NCI-H2107 (cell line): ENCODE results near the gene SKAP2.

Source experiments
- DNase-seq: peaks from one replicate; lab custom pipeline; 2025; lab: John Stamatoyannopoulos, UW

SKAP2 gene

DNA sequence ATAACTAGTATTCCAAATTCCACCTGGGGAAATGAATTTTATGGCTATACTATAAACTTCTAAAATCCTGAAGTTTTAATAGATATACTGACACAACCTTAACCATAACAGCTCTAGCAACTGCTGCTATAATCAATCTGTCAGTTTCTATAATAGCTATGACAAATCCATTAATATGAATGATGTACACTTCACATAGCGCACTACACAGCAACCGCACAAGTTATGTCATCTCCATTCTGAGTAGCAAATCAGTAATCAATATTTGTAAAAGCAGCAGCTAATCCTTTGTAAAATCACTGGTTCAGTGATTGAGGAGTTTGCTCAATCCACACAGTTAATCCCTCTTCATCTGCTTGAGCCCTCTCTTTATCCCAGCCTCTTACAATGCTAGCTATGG, 105.3 kb downstream of the SKAP2 start:
- no peak for DNase-seq

DNA sequence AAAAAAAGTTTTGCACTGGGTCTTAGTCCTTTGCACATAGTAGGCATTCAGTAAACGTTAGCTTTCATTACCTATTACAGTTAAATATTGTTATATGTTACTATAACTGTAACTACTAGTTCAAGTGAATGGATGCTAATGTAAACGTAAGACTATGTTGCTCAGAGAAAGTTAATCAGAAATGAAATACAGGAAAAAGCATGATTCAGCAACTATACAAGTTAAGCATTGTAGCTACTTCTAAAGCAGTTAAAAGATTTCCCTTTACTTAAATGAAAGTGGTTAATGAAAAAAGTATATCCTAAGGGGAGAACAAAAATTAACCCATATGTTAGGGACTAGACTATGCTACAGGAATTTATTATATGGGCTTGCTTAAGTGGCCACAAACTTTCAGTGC, 121.2 kb downstream of the SKAP2 start:
- no peak for DNase-seq

DNA sequence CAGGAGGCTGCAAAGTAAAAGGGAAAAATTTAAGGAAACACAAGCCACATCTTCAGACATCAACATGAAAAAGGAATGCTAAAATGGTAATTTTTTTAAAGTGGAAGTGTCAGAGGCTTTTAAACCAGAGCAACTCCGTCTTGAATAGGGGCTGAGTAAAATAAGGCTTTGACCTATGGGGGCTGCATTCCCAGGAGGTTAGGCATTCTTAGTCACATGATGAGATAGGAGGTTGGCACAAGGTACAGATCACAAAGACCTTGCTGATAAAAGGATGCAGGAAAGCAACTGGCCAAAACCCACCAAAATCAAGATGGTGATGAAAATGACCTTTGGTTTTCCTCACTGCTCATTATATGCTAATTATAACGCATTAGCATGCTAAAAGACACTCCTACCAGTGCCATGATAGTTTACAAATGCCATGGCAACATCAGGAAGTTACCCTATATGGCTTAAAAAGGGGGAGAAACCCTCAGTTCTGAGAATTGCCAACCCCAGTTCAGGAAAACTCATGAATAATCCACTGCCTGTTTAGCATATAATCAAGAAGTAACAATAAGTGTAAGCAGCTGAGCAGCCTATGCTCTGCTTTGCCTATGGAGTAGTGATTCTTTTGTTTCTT, 128.3 kb downstream of the SKAP2 start:
- no peak for DNase-seq

DNA sequence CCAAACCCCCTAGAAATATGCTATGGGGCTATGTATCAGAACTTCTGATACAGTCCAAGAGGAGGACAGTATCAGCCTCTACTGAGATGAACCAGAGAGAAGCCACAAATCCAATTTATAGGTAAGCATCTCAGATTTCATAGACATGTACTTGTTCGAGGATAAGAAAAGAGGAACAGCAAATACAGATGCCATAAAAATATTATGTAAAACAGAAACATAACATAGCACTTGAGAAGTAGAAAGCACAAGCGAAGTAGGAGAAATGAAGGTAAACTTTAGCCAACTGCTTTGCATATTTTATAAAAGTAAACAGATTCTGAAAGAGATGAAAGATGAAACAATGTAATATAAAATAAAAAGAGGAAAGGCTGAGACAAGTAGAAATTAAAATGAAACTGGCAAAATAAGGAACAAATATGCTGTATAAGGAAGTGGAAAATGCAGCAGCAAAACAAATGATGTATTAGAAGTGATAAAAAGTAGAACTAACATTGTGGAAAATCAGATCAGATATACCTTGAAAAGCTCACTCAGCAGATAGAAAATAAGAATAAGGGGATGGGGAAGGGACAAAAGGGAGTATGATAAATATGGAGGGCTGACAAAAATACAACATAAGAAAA, 135.1 kb downstream of the SKAP2 start:
- no peak for DNase-seq

DNA sequence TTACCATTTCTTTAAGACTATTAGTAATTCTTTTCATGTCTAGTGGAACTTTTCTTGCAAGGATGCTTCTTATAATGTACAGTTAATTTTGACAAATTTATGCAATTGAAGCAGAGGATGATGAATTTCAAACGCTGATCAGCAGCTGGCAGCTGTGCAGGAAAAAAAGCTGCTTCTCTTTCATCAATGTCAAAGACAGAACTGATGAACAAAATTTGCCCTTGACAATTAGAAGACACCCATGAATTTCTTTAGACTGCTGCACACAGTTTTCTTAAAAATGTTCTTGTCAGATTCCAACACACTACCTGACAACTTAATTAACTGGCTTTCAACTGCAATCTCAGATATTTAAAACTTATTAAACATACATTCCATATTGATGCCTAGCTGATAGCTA, 138.3 kb downstream of the SKAP2 start:
- no peak for DNase-seq

DNA sequence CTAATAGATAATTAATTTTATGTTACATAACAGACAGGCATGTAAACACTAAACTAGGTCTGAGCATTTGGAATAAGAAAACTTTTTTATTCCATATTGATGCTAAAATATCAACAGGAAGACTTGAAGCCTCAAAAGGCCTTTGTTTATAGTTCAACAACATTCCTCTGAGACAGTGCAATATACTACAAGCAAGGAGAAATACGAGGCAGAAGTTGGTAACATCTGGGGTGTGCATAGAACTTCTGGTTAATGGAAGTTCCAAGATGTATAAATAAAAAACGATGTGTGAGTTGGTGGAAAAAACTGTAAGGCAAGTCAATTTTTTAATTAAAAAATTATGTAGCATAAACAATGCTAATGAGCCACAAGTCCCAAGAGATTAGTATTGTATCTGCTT, 139.6 kb downstream of the SKAP2 start:
- no peak for DNase-seq

DNA sequence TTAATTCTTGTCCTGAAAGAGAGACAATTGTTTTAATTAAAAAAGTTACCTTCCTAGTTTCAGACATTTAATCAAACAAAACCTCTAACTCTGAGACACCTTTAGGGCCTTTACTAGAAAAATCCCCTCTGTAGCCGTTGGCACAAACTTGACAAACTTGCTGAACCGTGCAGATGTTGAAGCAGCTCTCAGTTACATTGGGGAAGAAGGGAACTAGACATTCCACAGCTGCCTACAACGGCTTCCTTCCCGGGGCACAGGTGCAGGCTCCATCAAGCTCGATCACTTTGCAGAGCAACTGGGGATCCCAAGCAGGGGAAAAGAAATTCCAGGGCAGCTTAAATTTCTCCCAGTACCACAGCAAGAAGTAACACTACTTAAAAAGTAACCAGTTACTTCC, 141.3 kb downstream of the SKAP2 start:
- DNase-seq = no peak

DNA sequence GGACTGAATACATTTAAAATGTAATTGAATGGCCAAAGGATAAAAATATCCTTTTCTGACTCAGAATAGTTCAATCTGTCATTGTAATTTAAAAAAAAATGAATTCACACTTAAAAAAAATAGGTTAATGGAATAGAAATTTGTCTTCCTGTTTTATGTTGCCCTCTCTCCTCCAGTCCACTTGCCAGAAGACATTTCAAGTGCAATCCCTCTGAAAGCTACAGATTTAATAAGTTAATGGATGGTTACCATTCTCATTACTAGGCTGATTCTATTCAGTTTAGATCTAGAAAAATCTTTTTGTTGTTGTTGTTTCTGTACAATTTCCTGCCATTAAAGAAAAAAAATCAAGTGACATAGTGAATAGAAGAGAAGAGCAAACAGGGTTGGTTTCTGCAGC, 142.9 kb downstream of the SKAP2 start:
- DNase-seq = no peak

DNA sequence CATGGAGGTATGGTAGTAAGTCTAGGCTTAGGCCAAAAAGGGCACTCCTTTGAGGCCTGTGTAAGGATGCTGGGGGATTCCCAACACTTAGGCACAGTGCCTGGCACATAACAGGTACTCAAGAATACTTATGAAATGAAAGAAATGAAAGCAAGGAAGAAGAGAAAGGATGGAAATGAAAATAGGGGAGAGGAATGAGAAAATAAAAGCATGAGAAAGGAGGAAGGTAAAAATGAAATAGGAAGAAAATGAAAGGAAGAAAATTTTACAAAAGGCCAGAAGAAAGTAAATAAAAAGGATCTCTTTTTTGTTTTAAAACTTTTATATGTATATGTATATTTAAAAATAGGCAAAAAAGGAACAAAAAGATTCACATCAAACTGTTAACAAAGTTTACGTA, 146.3 kb downstream of the SKAP2 start:
- no peak for DNase-seq

DNA sequence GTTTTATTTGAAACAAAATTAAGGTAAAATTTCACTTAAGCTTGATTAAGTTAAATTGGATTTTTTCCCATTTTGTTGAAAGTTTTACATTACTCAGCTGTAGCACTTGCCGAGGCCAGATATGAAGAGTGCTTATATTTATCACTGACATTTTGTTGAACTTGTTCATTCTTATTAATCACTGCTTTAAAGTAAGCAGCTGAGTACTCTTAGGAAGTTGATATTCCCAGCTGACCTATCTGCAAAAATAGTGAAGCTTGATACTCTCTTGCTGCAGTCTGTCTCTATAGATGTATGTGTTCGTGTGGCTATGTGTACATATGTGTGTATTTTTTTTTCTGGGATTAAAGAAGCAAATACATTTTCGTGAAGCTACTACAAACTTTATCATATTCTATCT, 150.0 kb downstream of the SKAP2 start:
- DNase-seq = no peak

DNA sequence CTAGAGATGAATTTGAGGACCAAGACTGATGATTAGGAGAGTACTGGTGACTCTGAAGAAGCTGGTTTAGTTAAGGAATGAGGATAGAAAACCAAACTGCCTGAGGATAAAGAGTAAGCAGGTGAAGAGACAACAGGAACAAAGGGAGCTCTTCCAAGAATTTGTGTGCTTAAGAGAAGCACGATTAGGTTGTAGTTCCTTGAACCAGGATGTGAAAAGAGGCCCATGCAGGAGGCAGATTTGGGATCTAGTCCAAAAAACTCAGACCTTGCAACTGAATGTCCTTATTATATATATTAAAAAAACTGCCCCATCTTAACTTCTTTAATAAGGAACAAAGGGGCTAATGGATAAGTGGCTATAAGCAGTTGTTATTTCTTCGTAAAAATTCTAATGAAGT, 150.4 kb downstream of the SKAP2 start:
- no peak for DNase-seq

DNA sequence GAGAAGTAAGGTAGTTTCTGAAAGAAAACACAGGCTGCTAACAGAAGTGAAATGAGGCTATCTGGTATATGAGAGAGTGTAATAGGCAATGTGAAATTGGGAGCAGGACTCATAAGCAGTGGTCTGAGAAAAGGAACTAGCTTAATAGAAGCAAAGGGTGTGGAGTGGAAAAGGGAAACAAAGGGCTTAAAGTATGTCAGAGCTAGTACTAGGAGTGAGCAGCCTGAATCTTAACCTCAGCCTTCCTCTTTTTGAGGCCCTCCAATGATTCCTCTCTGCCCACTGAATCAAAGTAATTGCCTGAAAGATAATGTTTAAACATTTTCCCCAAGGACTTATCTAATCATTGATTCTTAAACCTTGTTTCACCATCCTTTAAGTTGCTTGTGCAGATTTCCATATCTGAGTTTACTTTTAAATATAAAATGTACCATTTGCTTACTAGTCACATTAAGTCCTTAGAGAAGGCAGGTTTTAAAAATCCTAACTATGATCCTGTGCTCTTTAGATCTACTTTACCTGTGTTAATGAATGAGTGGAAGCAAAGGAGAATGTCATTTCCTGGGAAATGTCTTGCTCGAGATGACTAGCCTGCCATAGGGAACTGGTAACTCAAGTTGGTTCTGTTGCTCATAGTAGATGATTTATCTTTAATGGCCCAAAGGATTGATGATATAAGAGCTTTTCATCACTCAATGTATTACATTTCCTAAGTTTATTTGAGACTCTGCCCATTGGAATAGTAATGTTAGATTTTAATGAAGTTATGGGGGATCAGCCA, 155.0 kb downstream of the SKAP2 start:
- no peak for DNase-seq

DNA sequence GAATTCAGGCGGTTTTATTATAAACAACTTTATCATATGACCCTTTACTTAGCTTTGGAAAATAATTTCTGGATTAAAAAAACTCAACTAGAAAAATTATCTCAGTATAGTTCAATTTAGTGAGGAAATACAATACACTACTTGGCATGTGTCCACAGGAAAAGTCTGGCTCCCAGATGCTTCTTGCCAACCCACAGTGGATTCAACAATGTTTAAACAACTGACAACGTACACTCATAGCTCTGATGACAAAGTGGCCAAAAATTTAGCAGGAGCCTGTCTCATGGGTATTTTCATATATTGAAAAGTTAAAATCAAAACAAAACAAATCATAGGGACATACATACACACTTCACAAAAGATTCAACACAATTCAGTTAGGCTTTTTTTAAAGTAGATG, 158.8 kb downstream of the SKAP2 start:
- DNase-seq = peak; percentile 56

DNA sequence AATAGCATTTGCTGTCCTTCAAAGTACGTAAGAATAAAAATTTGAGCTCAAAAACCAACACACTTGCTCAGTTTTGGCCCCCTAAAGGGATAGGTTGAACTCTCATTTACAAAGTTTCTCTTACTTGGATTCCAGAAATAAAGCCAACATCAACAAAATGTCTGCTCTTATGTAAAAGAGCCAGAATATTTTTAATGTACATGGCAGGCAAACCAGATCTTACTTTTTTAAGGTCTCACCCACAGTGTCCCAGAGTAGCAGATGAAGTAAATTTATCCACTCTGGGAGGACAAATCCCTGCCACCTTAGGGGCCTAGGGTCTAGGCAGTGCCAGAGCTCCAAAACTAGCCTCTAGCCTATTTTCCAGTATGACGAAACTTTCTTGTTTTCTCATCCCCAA, 159.6 kb downstream of the SKAP2 start:
- no peak for DNase-seq

DNA sequence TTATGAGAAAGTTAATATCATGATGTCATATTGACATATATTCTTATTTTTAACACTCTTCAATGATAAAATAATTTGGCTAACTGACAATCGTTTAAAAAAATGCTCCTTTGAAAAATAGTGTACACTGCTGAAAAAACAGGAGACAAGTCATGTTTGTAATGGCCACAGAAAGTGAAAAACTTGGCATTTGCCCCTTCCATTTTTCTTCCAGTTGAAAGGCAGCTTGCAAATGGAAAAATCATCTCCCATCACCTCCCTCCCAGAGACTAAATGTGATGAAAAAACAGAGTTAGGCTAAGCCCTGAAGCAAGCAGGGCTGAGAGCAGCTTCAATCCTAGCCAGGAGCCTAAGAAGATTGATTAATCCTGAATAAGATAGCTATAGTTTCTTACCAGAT, 160.4 kb downstream of the SKAP2 start:
- no peak for DNase-seq

DNA sequence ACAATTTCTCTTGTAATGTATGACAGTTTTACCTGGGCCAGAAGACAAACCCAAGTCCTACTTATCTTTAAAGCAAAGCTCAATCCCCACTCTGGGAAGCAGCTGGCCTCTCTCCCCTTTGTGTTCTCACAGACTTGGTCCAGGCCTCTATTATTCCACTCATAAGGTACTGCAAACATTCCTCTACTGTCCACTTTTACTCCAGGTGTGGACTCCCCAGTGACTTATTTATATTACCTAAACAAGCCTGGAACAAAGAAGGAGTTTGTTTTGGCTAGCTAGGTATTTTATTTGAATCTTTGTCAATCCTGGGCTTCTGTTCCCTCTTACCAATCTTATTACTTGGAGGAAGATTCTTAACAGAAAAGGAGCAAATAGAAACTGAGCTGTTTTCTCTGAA, 163.5 kb downstream of the SKAP2 start:
- no peak for DNase-seq

DNA sequence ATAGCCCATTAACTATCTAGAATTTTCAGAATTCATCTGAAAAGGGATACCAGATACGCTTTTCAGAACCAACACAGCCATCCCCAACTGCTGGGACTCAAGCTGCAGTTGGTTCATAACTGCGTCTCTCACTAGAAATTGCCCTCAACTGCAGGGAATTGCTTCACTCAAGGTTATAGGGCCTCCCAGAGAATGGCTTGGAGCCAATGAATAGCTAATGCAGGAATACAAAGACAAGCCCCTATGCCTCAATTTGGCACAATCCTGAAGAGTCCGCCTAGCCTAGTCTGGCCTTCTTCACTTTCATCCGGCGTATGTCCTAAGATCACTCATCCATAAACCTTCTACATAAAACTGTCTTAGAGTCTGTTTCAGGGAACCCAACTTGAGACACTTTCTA, 164.0 kb downstream of the SKAP2 start:
- no peak for DNase-seq

DNA sequence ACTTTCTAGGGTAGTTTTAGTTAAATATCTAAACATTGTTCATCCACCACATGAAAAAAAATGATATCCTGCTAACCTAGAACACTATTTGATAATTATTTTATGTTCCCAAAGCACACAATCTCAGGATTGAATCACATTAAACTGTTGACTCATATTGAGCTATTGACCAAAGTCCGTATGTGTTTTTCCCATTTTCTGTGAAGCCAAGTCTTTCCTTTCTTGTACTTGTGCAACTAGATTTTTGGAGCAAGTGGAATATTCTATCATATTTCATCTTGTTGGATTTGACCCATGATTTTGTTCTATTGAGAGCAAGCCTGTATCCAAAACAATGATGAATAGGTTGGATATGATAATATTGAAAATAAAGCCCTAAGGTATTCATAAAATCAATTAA, 164.6 kb downstream of the SKAP2 start:
- DNase-seq = no peak

DNA sequence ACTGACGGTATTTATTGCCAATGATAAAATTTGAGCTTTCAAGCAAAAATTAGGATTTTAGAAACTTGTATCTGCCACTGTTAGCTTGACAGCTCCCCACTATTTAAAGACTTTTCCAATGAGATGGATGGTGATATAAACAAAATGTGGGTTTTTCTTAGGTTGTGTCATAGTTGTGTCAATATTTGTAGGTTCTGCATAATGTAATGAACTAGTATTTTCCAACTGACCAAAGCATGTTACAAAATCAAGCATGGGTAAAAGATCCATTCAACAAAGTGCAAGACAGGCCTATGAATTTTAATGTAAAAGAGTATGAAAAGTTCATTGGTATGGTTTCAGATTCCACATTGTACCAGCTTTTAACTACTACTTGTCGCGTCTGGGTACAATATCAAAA, 165.6 kb downstream of the SKAP2 start:
- DNase-seq = no peak

DNA sequence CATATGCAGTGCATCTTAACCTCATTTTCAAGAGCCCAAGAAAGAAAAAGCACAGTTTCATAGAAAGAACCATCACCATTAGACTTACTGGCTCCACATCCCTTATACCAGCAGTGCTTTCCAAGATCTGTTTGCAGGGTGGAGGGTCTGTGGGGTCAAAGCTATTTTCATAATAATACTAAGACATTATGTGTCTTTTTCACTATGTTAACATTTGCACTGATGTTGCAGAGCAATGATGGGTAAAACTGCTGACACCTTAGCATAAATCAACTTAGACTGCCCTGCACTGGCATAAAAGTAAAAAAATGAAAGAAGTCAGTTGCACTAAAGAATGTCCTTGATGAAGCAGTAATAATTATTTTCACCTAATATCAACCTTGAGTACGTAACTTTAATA, 166.2 kb downstream of the SKAP2 start:
- no peak for DNase-seq

DNA sequence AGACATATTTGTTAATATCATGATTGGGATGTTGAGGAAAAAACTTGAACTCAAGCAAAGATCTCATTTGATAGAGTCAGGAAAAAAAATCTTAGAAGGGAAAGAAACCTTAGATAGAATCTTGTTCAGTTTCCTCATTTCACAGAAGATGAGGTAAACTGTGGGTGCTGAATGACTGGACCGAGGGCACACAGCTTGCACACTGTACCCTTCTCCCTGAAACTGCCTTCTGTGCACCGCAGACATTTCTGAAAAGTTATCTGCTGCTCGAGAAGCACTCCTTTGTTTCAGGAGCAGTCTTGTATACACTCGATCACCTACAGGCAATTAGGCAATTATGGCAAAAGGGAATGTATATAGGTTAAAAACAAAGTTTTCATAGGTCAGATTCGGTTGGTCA, 167.4 kb downstream of the SKAP2 start:
- DNase-seq = no peak

DNA sequence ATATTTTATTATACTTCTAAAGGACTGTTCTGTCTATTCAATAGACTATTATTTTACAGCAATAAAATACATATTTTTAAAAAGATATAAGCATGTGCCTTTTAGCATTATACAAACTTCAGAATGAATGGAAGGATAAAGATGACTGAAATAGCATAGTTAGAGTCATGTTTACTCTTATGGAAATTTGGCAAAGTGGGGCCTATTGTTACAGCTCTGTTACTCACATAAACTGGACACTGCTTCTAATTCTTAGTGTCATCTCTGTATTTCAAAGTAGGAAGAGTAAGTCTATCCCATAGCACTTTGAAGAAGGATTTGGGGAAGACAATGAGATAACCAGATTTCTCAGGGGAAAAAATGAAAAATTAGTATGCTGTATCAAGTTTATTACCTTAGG, 168.2 kb downstream of the SKAP2 start:
- no peak for DNase-seq

DNA sequence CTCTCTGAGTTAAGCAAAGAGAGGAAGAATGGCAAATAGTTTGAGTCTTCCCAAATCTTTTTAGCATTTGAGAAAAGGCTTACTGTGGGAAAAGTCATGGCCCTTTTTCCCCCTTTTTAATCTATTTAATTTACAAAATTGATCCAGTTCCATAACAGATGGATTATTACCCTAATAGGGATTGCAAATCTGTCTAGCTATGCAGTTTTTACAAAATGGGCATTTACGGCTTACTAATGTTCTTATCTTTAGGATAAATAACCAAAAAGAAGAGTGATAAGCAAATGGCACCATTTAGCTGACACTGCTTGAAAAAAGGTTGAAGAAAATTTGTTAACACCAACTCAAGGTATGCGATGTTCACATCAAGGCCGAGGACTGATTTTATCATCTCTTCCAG, 169.7 kb downstream of the SKAP2 start:
- no peak for DNase-seq

DNA sequence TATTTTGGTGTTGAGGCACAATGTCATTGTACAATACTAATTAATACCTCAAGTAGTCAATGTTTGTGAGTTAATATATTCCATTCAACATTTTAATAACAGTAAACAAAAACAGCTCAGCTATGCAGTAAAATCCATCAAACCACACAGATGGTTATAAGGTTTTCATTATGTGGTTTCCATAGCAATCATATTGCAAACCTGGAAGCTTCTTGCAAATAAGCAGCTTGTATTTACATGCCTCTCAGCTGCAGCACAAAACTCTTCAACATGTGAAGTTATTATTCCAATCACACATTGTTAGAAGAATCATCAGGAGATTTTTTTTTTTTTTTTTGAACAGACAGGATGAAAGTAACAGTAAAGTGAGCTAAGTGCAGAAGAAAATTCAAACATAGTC, 170.2 kb downstream of the SKAP2 start:
- DNase-seq = no peak
